IPS-18a (cell line): Measurements from ENCODE around the gene HOMEZ.
"Not testable (repeated sequence)": the region's sequence is repeated elsewhere in the genome, so short reads cannot be mapped to it uniquely, and the experiment has no call there.

Experiments
- H3K27ac ChIP-seq: one replicate; pipeline ENCODE4 v1.5.1; 2013; ENCODE audit warnings: low read length
- H3K27me3 ChIP-seq: one replicate; pipeline ENCODE4 v1.6.1; 2013; ENCODE audit warnings: mild to moderate bottlenecking, low read length; ENCODE audit not compliant: control insufficient read depth, insufficient read depth
- H3K36me3 ChIP-seq: one replicate; pipeline ENCODE4 v1.6.1; 2013; ENCODE audit warnings: low read depth, low read length; ENCODE audit not compliant: control insufficient read depth
- H3K4me1 ChIP-seq: one replicate; pipeline ENCODE4 v1.6.1; 2013; ENCODE audit warnings: low read depth, low read length; ENCODE audit not compliant: control insufficient read depth
- H3K4me3 ChIP-seq: one replicate; pipeline ENCODE4 v1.5.1; 2013; ENCODE audit warnings: low read length
- H3K9ac ChIP-seq: one replicate; pipeline ENCODE4 v1.6.1; 2013; ENCODE audit warnings: mild to moderate bottlenecking, low read length, moderate library complexity
- H3K9me3 ChIP-seq: one replicate; pipeline ENCODE4 v1.6.1; 2013; ENCODE audit warnings: low read depth, low read length; ENCODE audit not compliant: control insufficient read depth

Gene HOMEZ

GRCh38 chr14:23258256-23258655, 27.7 kb downstream of the HOMEZ start:
- Histone ChIP-seq H3K36me3 (no peaks in the 10 kb centered on the region), H3K9me3 (no peaks in the 10 kb centered on the region), H3K27me3 (no peaks in the 10 kb centered on the region), H3K4me1 (peaks cover 5% of the 10 kb centered on the region), H3K27ac (no peak overlapping the region), H3K9ac (no peak overlapping the region), H3K4me3 (no peak overlapping the region)

GRCh38 chr14:23252420-23253333, 33.3 kb downstream of the HOMEZ start:
- Histone ChIP-seq H3K9ac (peak overlapping the region; percentile 49), H3K27ac (peak overlapping the region; percentile 95), H3K36me3 (no peaks in the 10 kb centered on the region), H3K9me3 (no peaks in the 10 kb centered on the region), H3K27me3 (no peaks in the 10 kb centered on the region), H3K4me3 (peak overlapping the region; percentile 46), H3K4me1 (peaks cover 34% of the 10 kb centered on the region)

DNA sequence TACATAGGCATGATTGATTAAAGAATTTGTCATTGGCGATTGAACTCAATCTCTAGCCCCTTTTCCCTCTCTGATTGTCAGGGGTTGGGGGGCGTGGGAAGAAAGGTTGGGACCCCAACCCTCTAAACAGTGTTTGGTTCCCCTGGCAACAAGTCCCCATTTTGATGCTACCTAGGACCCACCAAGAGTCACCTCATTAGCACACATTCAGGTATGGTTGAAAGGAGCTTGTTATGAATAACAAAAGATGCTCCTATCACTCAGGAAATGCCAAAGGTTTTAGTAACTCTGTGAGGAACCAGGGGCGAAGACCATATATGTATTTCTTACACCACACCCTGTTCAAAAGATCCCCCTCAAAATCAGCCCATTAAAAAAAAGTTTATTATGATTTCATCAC, 33.9 kb downstream of the HOMEZ start:
- H3K4me1 ChIP-seq: peaks cover 34% of the 10 kb centered on the region
- H3K27me3 ChIP-seq: no peaks in the 10 kb centered on the region
- peak overlapping the region; percentile 46 for H3K4me3 ChIP-seq
- H3K9me3 ChIP-seq: no peaks in the 10 kb centered on the region
- peak overlapping the region; percentile 95 for H3K27ac ChIP-seq
- H3K36me3 ChIP-seq: no peaks in the 10 kb centered on the region
- peak overlapping the region; percentile 49 for H3K9ac ChIP-seq

- no peak overlapping the region for H3K4me3 ChIP-seq
- no peaks in the 10 kb centered on the region for H3K9me3 ChIP-seq
- H3K36me3 ChIP-seq: no peaks in the 10 kb centered on the region
- H3K4me1 ChIP-seq: peaks cover 34% of the 10 kb centered on the region
- H3K27me3 ChIP-seq: no peaks in the 10 kb centered on the region
- no peak overlapping the region for H3K9ac ChIP-seq
- H3K27ac ChIP-seq: no peak overlapping the region
Observed at GRCh38 chr14:23249824-23250223, 36.1 kb downstream of the HOMEZ start.

- Histone ChIP-seq H3K4me1 (peaks cover 33% of the 10 kb centered on the region), H3K9me3 (no peaks in the 10 kb centered on the region), H3K27ac (no peak overlapping the region), H3K36me3 (no peaks in the 10 kb centered on the region), H3K27me3 (no peaks in the 10 kb centered on the region), H3K4me3 (no peak overlapping the region), H3K9ac (no peak overlapping the region)
Observed at GRCh38 chr14:23248601-23249000, 37.3 kb downstream of the HOMEZ start.

GRCh38 chr14:23245282-23245681, 40.6 kb downstream of the HOMEZ start:
- no peak overlapping the region for H3K27ac ChIP-seq
- H3K36me3 ChIP-seq: no peaks in the 10 kb centered on the region
- no peaks in the 10 kb centered on the region for H3K27me3 ChIP-seq
- H3K4me1 ChIP-seq: peaks cover 3% of the 10 kb centered on the region
- H3K4me3 ChIP-seq: no peak overlapping the region
- no peaks in the 10 kb centered on the region for H3K9me3 ChIP-seq
- no peak overlapping the region for H3K9ac ChIP-seq

GRCh38 chr14:23243066-23243465, 42.9 kb downstream of the HOMEZ start:
- Histone ChIP-seq H3K4me1 (peaks cover 1% of the 10 kb centered on the region), H3K36me3 (no peaks in the 10 kb centered on the region), H3K4me3 (no peak overlapping the region), H3K9ac (no peak overlapping the region), H3K27ac (no peak overlapping the region), H3K9me3 (no peaks in the 10 kb centered on the region), H3K27me3 (no peaks in the 10 kb centered on the region)

DNA sequence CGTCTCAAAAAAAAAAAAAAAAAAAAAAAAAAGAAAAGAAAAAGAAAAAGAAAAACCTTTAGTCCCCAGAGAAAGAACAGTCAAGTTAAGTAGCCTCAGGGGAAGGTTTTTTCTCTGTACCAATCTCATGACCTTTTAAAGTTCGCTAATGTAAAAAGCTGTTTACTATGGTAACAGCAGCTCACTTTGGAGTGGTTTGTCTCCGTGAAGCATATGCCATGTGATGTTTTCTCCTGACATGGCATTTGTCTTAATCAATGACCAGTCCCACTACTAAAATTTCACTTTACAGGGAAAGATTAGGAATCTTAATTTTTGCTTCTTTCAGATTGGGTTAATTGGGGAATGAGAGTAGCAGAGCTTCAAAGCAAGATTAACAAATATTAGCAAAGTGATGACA, 43.9 kb downstream of the HOMEZ start:
- H3K27me3 ChIP-seq: no peaks in the 10 kb centered on the region

GRCh38 chr14:23241061-23241715, 44.7 kb downstream of the HOMEZ start:
- H3K4me3 ChIP-seq, H3K9ac ChIP-seq, H3K36me3 ChIP-seq, H3K27me3 ChIP-seq, H3K9me3 ChIP-seq, H3K27ac ChIP-seq, H3K4me1 ChIP-seq: not testable (repeated sequence)

More for the DNA sequence above, 43.9 kb downstream of the HOMEZ start:
- no peak overlapping the region for H3K27ac ChIP-seq
- H3K36me3 ChIP-seq: no peaks in the 10 kb centered on the region
- H3K4me3 ChIP-seq: no peak overlapping the region
- no peak overlapping the region for H3K9ac ChIP-seq
- peaks cover 3% of the 10 kb centered on the region for H3K4me1 ChIP-seq
- no peaks in the 10 kb centered on the region for H3K9me3 ChIP-seq

GRCh38 chr14:23240661-23241060, 45.3 kb downstream of the HOMEZ start:
- H3K27ac ChIP-seq: no peak overlapping the region
- H3K27me3 ChIP-seq: no peaks in the 10 kb centered on the region
- H3K9ac ChIP-seq: no peak overlapping the region
- peaks cover 3% of the 10 kb centered on the region for H3K4me1 ChIP-seq
- H3K9me3 ChIP-seq: no peaks in the 10 kb centered on the region
- H3K4me3 ChIP-seq: no peak overlapping the region
- H3K36me3 ChIP-seq: no peaks in the 10 kb centered on the region

- Histone ChIP-seq H3K9ac (no peak within 1 kb of the TSS), H3K4me1 (peaks cover 3% of the 10 kb centered on the region), H3K27me3 (no peaks in the 10 kb centered on the region), H3K36me3 (no peaks in the 10 kb centered on the region), H3K27ac (no peak within 1 kb of the TSS), H3K9me3 (no peaks in the 10 kb centered on the region), H3K4me3 (peak within 1 kb of the TSS; percentile 39)
Observed at GRCh38 chr14:23237772-23238594, 47.9 kb downstream of the HOMEZ start, which contains the start of gene RNF212B. Gene RNF212B (plus strand): TSS chr14:23237936. CDS start chr14:23240346, 2,410 bp downstream.
